Vein endothelial cell (primary cell): Measurements from ENCODE around the gene PLEKHD1. TPM values are rescaled to one million over a fixed set of nuclear protein-coding genes. Genes with fewer than 3 reads are reported as not detected.

ENCODE experiments used
- total RNA-seq: library from RNA; depleted of rRNA; stranded (reverse); fragments of >200 nt; gene quantifications from 2 replicates; pipeline ENCODE4 v1.2.3, GENCODE V29; 2012

The PLEKHD1 gene
- not detected in 2 replicates for total RNA-seq

GRCh38 chr14:69484444-69485314 is at the start of gene PLEKHD1:
PLEKHD1 (plus strand) TSS chr14:69484728; CDS start chr14:69484966, 238 bp downstream.

GRCh38 chr14:69574263-69574953 is 89.9 kb downstream of the PLEKHD1 start, which contains the start of gene CCDC177:
CCDC177 (minus strand) TSS chr14:69574871; CDS start chr14:69573622, 1,249 bp downstream.

Other genes starting within 250 kb of the PLEKHD1 start
- gene GALNT16, start 224.6 kb upstream of the PLEKHD1 start, total RNA-seq = 0.29 and 0.33 TPM in 2 replicates
- gene ERH, start 86.4 kb upstream of the PLEKHD1 start, total RNA-seq = 126 and 132 TPM in 2 replicates
- gene SLC39A9, start 86.0 kb upstream of the PLEKHD1 start, total RNA-seq = 127 and 139 TPM in 2 replicates
- gene CCDC177, start 90.1 kb downstream of the PLEKHD1 start, total RNA-seq = not detected in 2 replicates
- 28.1 and 29.7 TPM in 2 replicates for gene SUSD6, start 126.9 kb downstream of the PLEKHD1 start, total RNA-seq